ENCODE data around the gene FOXO1. TPM values are rescaled to one million over a fixed set of nuclear protein-coding genes. Genes with fewer than 3 reads are reported as not detected.

The FOXO1 gene
- total and polyA plus RNA-seq, 2 of the 13 experiments (the other 11 are each of a cell fraction or from before 2014, with no cell fraction given), result 8.1 to 13.1 TPM

DNA sequence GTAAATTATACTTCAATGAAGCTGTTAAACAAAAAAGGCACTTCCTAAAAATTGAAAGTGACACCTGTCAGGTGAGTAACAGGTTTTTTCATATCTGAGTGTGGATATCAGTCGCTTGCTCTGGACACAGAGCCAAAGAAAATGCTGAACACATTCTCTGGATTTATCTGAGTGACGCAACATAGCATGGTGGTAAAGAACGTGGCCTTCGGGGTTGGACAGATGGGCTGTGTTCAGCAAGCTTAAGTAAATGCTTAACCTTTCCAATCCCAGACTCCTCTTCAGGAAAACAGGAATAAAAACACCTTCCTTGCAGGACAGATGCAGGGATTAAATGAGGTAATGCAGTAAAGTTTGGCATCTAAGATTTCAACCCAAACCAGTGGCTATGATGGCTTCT, 132.0 kb downstream of the FOXO1 start (continued):
- TF ChIP-seq, protein P1, sequence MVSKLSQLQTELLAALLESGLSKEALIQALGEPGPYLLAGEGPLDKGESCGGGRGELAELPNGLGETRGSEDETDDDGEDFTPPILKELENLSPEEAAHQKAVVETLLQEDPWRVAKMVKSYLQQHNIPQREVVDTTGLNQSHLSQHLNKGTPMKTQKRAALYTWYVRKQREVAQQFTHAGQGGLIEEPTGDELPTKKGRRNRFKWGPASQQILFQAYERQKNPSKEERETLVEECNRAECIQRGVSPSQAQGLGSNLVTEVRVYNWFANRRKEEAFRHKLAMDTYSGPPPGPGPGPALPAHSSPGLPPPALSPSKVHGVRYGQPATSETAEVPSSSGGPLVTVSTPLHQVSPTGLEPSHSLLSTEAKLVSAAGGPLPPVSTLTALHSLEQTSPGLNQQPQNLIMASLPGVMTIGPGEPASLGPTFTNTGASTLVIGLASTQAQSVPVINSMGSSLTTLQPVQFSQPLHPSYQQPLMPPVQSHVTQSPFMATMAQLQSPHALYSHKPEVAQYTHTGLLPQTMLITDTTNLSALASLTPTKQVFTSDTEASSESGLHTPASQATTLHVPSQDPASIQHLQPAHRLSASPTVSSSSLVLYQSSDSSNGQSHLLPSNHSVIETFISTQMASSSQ (IDR thresholded peaks at IDR 0.05; ENCODE audit: low read depth), result no peak
- TF ChIP-seq, protein P1 (CRISPR knock-in tag; IDR thresholded peaks at IDR 0.05; ENCODE audit: borderline replicate concordance), result no peak
- TF ChIP-seq KMT2B (CRISPR knock-in tag; IDR thresholded peaks at IDR 0.05), result no peak
- TF ChIP-seq NR2F6 (IDR thresholded peaks at IDR 0.05), result no peak
- 0 out of 2 replicates have a peak, but pooled peaks have one; percentile 19 for TF ChIP-seq NR2F6 (CRISPR knock-in tag; IDR thresholded peaks at IDR 0.05)
- no peak for TF ChIP-seq SIX4 (CRISPR knock-in tag; IDR thresholded peaks at IDR 0.05)
- TF ChIP-seq, protein P2, sequence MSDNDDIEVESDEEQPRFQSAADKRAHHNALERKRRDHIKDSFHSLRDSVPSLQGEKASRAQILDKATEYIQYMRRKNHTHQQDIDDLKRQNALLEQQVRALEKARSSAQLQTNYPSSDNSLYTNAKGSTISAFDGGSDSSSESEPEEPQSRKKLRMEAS (IDR thresholded peaks at IDR 0.05), result no peak
- no peak for TF ChIP-seq ZNF879 (CRISPR knock-in tag; IDR thresholded peaks at IDR 0.05)
- TF ChIP-seq, protein P3, sequence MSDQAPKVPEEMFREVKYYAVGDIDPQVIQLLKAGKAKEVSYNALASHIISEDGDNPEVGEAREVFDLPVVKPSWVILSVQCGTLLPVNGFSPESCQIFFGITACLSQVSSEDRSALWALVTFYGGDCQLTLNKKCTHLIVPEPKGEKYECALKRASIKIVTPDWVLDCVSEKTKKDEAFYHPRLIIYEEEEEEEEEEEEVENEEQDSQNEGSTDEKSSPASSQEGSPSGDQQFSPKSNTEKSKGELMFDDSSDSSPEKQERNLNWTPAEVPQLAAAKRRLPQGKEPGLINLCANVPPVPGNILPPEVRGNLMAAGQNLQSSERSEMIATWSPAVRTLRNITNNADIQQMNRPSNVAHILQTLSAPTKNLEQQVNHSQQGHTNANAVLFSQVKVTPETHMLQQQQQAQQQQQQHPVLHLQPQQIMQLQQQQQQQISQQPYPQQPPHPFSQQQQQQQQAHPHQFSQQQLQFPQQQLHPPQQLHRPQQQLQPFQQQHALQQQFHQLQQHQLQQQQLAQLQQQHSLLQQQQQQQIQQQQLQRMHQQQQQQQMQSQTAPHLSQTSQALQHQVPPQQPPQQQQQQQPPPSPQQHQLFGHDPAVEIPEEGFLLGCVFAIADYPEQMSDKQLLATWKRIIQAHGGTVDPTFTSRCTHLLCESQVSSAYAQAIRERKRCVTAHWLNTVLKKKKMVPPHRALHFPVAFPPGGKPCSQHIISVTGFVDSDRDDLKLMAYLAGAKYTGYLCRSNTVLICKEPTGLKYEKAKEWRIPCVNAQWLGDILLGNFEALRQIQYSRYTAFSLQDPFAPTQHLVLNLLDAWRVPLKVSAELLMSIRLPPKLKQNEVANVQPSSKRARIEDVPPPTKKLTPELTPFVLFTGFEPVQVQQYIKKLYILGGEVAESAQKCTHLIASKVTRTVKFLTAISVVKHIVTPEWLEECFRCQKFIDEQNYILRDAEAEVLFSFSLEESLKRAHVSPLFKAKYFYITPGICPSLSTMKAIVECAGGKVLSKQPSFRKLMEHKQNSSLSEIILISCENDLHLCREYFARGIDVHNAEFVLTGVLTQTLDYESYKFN (CRISPR knock-in tag; conservative IDR thresholded peaks at IDR 0.05), result no peak
- no peak for TF ChIP-seq ZNF275 (CRISPR knock-in tag; IDR thresholded peaks at IDR 0.05; ENCODE audit: borderline replicate concordance)
- TF ChIP-seq, protein P4, sequence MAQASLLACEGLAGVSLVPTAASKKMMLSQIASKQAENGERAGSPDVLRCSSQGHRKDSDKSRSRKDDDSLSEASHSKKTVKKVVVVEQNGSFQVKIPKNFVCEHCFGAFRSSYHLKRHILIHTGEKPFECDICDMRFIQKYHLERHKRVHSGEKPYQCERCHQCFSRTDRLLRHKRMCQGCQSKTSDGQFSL (CRISPR knock-in tag; IDR thresholded peaks at IDR 0.05), result no peak
- TF ChIP-seq HMGA1 (CRISPR knock-in tag; conservative IDR thresholded peaks at IDR 0.05), result no peak
- TF ChIP-seq ZSCAN21 (CRISPR knock-in tag; IDR thresholded peaks at IDR 0.05; ENCODE audit: borderline replicate concordance), result no peak
- no peak for TF ChIP-seq ZSCAN22 (CRISPR knock-in tag; IDR thresholded peaks at IDR 0.05)
- no peak for TF ChIP-seq DMAP1 (CRISPR knock-in tag; IDR thresholded peaks at IDR 0.05)
- no peak for TF ChIP-seq ZNF619 (CRISPR knock-in tag; IDR thresholded peaks at IDR 0.05)
- TF ChIP-seq MBNL3 (CRISPR knock-in tag; conservative IDR thresholded peaks at IDR 0.05), result no peak
- TF ChIP-seq TRAFD1 (CRISPR knock-in tag; IDR thresholded peaks at IDR 0.05; ENCODE audit: borderline replicate concordance), result no peak
- no peak for TF ChIP-seq ZNF713 (CRISPR knock-in tag; IDR thresholded peaks at IDR 0.05)
- TF ChIP-seq ZNF317 (CRISPR knock-in tag; IDR thresholded peaks at IDR 0.05), result no peak
- TF ChIP-seq FOXM1 (CRISPR knock-in tag; IDR thresholded peaks at IDR 0.05), result no peak
- no peak for TF ChIP-seq ZNF572 (CRISPR knock-in tag; IDR thresholded peaks at IDR 0.05)
